Pulmonary artery endothelial cell (primary cell): ENCODE results near the gene ZNF121. TPM values are rescaled to one million over a fixed set of nuclear protein-coding genes. Genes with fewer than 3 reads are reported as not detected.
A peak's percentile ranks its signal among the peaks of the same experiment; 100 is the strongest.

Experiments
- DNase-seq: peaks from one replicate; pipeline ENCODE4 v3.0.0-alpha.2; 2011; ENCODE audit warnings: low read depth, low spot score
- total RNA-seq: library from RNA; depleted of rRNA; stranded (reverse); fragments of >200 nt; gene quantifications from 2 replicates; pipeline ENCODE4 v1.2.3, GENCODE V29; 2014

Gene ZNF121
- total RNA-seq, 1 donor from 2014 or later, result 35.5 TPM

GRCh38 chr19:9538183-9539058, 45.9 kb downstream of the ZNF121 start, which contains the start of gene ZNF426:
ZNF426 (minus strand) TSS chr19:9538645; CDS start chr19:9536232, 2,413 bp downstream.
- DNase-seq, result peak; percentile 74

GRCh38 chr19:9535934-9536333, 48.4 kb downstream of the ZNF121 start:
- no peak for DNase-seq

- no peak for DNase-seq
Measured at GRCh38 chr19:9531933-9532332, 52.4 kb downstream of the ZNF121 start.

GRCh38 chr19:9528757-9529336, 55.5 kb downstream of the ZNF121 start:
- DNase-seq, result no peak

- DNase-seq, result no peak
Measured at GRCh38 chr19:9523885-9524474, 60.3 kb downstream of the ZNF121 start.

Other genes starting within 250 kb of the ZNF121 start
- 0.40 and 1.4 TPM in 2 replicates for gene ZNF177, start 221.5 kb downstream of the ZNF121 start, total RNA-seq
- 10.5 and 11.3 TPM in 2 replicates for gene ZNF266, start 148.9 kb downstream of the ZNF121 start, total RNA-seq
- 2.1 TPM in 1 of 2 replicates, not detected in the other for gene ZNF560, start 85.9 kb downstream of the ZNF121 start, total RNA-seq
- gene ZNF426, start 45.9 kb downstream of the ZNF121 start, total RNA-seq, result 20.2 and 24.4 TPM in 2 replicates
- gene ZNF561, start 36.7 kb upstream of the ZNF121 start, total RNA-seq, result 22.8 and 41.3 TPM in 2 replicates
- gene ZNF562, start 90.6 kb upstream of the ZNF121 start, total RNA-seq, result 19.3 and 40.5 TPM in 2 replicates
- gene ZNF846, start 184.2 kb upstream of the ZNF121 start, total RNA-seq, result 5.4 and 6.7 TPM in 2 replicates
- 9.8 and 10.4 TPM in 2 replicates for gene FBXL12, start 234.6 kb upstream of the ZNF121 start, total RNA-seq
- gene UBL5, start 243.4 kb upstream of the ZNF121 start, total RNA-seq, result 121 and 181 TPM in 2 replicates